Ovary (tissue), 3 donors: Measurements from ENCODE around the gene SPDYA.
A peak's percentile ranks its signal among the peaks of the same experiment; 100 is the strongest.

Experiments used
- CTCF ChIP-seq, 3 donors: fragments of 450-650 bp in 2 of 3; fragments of 200-600 bp in 1 of 3; IDR thresholded peaks; one replicate each; pipeline versions ENCODE4 v1.5.1 to v1.8.0; 2016 to 2022; ENCODE audit warnings: antibody characterized with exemption in 3 of 3, mild to moderate bottlenecking in 1 of 3
- POLR2A ChIP-seq: fragments of 450-650 bp; IDR thresholded peaks from one replicate; pipeline ENCODE4 v1.6.1; 2017; ENCODE audit warnings: antibody characterized with exemption, mild to moderate bottlenecking, moderate library complexity
- donor health status: DM: no; HTN: no; CAD: no.

- TF ChIP-seq CTCF (IDR thresholded peaks at IDR 0.05) = peak in 1 of 3 donors; percentile 8
- TF ChIP-seq POLR2A = no peak
These were observed at the start of gene SPDYA for GRCh38 chr2:28810384-28811285.
